Hematopoietic multipotent progenitor cell (in vitro differentiated cells): ENCODE data around the gene ACVR1. TPM values are rescaled to one million over a fixed set of nuclear protein-coding genes. Genes with fewer than 3 reads are reported as not detected.

ENCODE experiments used
- DNase-seq, 3 donors: peaks; one replicate each; pipeline ENCODE4 v3.0.0-alpha.2; 2011 to 2015; ENCODE audit warnings: low read depth in 2 of 3, low spot score in 2 of 3
- total RNA-seq: library from RNA; depleted of rRNA; stranded (reverse); fragments of >200 nt; gene quantifications from one replicate; pipeline ENCODE4 v1.2.3, GENCODE V29; 2012

ACVR1 gene
- total RNA-seq, 1 donor: 10.5 TPM

DNA sequence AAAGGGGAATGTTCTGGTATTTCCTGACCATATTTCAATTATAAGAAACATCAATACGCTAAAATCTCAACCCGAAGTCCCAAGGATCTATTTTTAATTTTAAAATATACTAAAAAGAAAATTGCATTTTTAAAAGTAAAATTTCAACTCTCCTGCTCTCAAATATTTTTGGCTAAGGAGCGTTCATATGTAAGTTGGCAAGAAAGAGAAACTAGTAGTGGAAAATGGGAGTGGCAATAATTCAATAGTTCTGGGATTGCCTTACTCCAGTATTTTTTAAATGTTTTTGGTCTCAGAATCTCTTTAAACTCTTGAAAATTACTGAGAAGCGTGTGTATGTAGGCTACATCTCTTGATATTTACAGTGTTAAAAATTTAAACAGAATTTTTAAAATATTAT is 72.7 kb downstream of the ACVR1 start:
- DNase-seq: no peak

DNA sequence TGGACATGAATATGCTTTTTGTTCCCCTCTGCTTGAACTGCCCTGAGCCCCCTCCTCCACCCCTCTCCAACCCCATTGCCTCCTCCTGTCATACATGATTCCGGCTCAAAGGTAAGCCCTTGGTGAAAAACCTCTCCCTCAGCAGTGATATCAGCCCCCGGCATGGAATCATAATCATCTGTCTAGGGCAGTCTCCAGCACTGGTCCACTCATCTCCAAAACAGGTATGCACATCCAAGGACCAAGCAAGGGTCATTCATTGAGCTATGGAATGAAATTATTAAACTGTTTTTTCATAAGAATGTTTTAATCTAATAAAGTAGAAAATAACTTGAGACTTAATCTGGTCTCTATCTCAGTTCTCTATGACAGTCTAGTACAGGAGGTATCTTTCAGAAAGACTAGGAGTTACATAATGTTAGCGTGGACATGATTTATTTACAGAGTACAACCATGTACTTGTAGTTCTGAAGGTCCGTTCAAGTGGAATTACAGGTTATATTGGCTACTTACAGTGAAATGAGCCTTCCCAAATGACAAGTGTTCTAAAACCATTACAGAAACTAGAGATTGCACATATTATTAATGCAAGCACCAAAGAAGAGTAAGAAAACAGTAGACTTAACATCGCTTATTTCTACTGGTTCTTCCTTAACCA is 75.2 kb downstream of the ACVR1 start:
- DNase-seq: no peak

GRCh38 chr2:157793053-157793612 is 83.0 kb downstream of the ACVR1 start:
- no peak for DNase-seq

DNA sequence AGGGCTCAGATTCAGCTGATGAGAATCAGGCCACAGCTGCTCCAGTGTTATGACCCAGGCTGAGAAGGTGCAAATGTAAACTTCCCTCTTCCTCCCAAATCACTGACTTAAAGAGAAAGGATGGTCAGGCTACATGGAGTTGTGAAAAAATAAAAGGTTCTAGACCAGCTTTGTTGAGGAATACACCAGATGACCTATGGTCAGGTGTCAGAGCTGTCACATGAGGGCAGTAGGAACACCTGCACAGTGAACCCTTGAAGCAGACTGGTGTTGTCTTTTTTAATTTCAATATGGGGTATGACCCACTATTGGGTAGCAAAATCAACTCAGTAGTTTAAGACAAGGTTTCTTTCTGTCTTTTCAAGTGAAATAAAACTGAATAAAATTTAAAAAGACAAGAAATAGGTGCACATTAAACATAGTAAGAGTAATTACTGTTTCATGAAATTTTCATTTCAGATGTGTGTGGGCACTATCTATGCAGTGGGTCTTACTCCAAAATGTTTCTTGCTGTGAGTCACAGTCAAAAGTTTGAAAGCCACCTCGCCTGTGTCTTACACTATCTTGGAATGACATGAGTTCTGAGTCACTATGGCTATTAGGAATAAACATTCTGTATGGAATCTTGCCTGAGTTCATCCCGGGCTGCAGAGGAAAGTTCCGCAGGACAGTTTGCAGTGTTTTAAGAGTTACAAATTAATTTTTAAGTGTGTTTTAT is 83.6 kb downstream of the ACVR1 start:
- no peak for DNase-seq

DNA sequence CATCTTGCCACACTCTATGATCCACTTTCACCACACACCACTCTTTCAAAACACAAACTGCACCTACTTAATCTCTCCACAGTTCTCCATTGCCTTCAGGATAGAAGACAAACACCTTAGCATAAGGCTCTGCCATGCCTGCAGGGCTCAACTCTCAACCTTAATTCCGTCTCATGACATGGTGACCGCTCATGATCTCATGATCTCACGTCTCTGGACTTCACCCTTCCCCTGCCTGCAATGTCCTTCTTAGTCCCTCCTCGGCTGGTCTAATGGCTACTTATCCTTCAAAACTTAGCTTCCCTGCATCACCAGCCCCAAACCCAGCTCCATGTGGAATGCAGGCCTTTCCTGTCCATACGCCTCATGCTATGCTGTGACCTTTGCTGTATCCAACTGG is 85.3 kb downstream of the ACVR1 start:
- DNase-seq: no peak

DNA sequence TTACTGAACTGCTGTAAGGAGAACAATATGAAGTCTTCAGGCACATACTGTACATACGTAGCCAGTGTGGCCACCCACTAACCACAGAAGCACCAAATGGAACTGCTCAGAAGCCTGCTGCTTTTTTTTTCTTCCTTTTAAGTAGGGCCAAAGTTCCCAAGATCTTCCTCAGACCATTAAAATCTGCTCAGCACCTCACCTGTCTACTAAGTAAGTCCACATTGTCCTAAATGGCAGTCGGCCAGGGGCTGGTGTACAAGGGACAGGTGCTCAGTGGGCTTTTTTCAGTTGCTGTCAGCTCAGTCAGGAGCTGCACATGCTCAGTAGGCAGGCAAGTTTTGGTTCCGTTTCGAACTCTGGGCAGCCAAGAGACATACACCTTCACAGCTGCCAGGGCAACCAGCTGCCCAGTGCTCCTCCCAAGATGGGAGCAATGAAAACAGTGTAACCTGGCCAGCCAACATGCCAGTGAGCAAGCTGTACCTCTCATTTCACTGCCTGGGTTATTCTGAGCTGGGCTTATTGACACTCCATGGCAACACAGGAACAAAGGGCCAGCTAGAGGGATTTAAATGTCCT is 86.1 kb downstream of the ACVR1 start:
- DNase-seq: peak in 1 of 3 donors; percentile 24

GRCh38 chr2:157789256-157789655 is 86.9 kb downstream of the ACVR1 start:
- no peak for DNase-seq

- DNase-seq: no peak
Observed at GRCh38 chr2:157788201-157788600, 87.9 kb downstream of the ACVR1 start.

DNA sequence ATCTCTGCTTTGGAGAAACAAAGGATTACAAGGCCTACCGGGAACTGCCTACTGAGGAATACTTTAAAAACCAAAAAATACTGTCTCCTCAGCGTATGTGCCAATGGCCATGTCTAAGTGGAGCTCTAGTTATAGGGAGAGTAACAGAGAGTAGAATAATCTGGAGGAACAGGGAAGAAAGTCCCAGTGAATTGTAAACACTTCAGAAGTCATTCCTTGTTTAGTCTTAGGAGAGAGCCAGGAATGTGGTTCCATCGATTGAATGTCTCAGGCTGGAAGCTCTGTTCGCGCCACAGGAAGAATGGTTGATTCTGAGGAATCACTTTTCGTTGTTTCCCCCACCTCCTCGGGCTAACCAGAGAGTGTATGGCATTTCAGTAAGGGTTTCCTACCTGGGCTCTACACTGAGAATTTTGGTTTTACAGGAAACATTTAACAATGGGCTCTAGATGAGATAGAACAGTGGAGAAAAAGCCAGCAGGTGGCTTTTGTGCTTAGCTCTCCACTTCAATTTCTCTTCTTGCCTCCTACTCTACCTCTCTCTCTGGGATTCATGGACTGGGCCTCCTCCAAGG is 88.7 kb downstream of the ACVR1 start:
- DNase-seq: no peak

DNA sequence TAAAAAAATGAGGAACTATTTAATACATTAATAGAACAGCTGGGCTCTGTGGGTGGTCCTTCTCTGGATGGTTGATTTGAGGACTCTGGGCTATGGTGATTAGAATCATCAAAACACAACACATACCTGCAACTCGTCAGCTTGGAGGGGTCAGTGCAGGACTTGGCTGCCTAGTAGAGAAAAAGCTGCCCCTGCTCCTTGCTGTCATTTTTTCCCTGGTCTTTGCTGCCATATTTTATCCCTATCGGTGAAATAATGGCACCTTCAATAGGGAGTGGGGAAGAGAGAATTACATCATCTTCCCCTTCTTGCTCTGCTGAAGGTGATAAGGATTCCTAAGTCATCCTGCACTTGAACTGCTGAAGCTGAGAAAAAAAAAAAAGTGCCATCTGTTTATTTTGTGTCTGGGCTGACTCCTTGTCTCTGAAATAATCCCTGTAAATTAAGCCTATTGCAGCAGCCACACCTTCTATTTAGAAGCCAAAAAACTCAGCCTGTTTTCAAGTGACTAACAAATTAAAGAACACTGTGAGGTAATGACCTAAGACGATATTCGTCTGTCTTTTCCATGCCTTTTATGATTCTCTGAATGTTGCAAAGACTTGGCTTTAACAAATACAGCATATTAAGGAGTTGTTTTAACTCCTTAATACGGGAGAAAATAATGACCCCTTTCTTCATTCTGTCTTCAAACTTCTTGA is 89.3 kb downstream of the ACVR1 start:
- DNase-seq: peak in 2 of 3 donors; percentile 36 to 52

DNA sequence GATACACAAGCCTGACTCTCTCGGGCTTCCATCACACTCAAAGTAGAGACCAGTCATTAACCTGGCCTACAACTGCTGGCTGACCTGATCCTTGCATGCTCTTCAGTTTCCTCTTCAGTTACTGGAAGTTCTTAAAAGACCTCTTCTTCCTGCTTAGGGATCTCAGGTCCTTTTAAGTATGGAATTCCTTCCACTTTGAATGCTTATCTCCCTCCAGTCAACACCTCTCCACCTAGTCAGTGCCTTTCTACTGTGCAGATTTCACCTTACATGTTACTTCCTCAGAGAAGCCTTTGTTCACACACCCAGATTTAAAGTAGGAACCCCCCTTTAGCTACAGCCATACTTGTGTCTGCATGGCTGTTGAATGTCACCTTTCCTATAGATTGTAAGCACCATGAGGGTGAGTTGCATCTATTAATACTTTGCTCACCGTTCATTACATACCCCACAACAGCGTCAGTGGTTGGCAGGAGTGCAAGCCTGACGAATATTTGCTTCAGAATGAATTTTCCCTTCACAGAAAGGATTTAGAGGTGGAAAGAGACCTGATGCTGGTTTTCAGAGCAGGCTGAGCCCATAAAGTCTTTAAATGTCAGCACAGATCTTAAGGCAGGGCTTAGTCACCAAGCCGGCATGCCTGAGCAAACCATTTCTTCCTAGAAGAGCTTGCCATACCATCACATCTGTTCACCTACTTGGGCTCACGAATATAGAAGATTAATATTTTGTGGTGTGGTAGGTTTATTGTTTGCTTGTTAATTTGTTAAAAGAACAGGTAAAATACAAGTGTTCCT is 90.1 kb downstream of the ACVR1 start:
- no peak for DNase-seq

DNA sequence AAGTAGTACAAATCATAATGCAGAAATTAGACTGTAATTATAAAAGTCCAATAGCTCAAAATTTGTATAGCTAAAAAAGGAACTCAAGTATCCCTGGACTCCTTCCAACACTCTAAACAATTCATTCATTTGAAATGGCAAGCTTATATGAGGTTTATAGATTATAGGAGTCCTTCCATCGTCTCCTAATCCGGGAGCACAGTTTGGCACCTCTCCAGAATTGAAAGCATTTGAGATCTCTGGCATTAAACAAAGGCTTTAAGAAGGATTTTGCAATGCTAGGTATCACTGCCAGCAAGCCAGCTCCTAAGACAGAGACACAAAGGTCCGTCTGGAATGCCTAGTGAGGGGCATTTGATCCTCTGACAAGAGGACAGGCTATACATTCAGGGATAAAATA is 90.9 kb downstream of the ACVR1 start:
- no peak for DNase-seq

DNA sequence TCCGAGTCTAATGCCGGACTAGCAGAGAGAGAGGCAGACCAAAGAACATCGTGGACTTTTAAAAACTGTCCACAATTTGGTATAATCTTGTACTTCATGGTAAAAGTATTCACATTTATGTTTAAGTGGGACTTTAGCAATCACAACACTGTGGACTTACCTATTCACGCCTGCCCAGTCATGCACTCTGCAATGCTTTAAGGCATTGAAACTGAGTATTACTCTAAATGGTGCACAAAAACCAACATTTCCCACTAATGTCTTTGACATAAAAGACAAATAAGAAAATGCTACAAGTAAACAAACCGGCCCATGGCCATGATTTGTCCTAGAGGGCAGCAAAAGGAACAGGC is 91.3 kb downstream of the ACVR1 start:
- no peak for DNase-seq

- no peak for DNase-seq
Observed at GRCh38 chr2:157784169-157784822, 91.8 kb downstream of the ACVR1 start.

GRCh38 chr2:157783245-157783644 is 92.9 kb downstream of the ACVR1 start:
- no peak for DNase-seq

GRCh38 chr2:157782057-157782845 is 93.9 kb downstream of the ACVR1 start:
- DNase-seq: peak in 1 of 3 donors; percentile 18

- DNase-seq: no peak
Observed at GRCh38 chr2:157780211-157780610, 95.9 kb downstream of the ACVR1 start.

- DNase-seq: no peak
Observed at GRCh38 chr2:157779794-157780193, 96.3 kb downstream of the ACVR1 start.

- peak in 2 of 3 donors; percentile 43 to 76 for DNase-seq
Observed at GRCh38 chr2:157777427-157777826, 98.7 kb downstream of the ACVR1 start.
